GM21367 (cell line): Measurements from ENCODE around the gene ZNF474.
"Not testable (repeated sequence)": the region's sequence is repeated elsewhere in the genome, so short reads cannot be mapped to it uniquely, and the experiment has no call there.

Source experiments
- ATAC-seq: cut with Tn5 transposase; IDR thresholded peaks from one replicate; pipeline ENCODE4 v1.9.1; 2021; ENCODE audit not compliant: unreplicated experiment

The ZNF474 gene

DNA sequence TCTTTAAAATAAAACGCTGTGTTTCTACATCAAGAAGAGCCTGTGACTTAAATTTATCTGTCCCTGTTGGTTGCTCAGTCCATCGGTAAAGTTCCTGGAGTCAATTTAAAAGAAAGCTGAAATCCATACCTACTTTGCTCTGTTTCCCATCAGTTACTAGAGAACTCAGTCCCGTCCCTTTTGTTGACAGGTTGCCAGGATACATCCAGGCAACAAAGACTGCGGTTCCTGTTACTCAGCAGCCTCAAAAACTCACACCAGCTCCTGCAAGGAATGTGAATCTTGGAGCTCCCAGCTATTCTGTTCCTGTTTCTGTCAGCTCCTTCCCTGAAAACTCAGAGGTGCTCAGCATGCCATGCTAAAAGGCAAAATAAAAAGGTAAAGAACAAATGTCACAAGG lies at the start of gene ZNF474:
Gene ZNF474, plus strand, starts transcription at position 241 of the 400 bp plus-strand sequence. CDS start 22,445 bp downstream, outside the sequence.
- ATAC-seq = no peak

DNA sequence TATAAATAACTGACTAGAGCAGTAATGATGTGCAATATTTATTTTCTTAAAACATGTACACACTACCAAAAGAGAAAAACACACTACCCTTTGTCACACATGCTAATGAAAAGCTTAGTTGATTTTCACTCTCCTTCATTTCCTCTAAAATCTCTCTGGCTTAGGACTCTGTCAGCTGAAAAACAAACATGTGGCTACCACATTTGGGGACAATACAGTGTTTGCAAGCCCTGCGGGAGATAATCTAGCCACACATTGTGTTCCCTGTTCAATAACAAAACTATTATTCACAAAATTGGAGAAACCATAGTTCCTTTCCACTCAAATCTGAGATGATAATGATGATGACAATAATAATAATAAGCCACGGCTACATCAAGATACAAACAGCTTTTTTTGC lies 47.8 kb upstream of the ZNF474 start:
- ATAC-seq = no peak

GRCh38 chr5:122083535-122083934 lies 45.8 kb upstream of the ZNF474 start:
- no peak for ATAC-seq

DNA sequence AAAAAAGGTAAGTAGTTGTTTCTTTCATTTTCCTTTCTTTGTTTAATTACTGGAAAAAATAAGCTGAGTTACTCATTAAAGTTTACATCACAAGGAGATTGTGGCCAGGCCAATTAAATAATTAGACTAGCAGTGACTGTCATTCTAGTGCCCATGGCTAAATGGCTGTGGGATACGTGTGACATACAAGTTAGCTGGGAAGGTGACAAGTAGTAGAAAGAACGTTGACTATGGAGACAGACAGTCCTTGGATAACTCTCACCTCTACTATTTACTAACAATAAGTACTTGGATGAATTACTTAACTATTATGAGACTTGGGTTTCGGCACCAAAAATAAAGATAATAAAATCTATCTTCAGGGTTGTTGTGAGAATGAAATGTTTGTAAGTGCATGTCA lies 44.3 kb upstream of the ZNF474 start:
- ATAC-seq = no peak

- no peak for ATAC-seq
These were observed 40.0 kb upstream of the ZNF474 start for GRCh38 chr5:122089096-122090013.

DNA sequence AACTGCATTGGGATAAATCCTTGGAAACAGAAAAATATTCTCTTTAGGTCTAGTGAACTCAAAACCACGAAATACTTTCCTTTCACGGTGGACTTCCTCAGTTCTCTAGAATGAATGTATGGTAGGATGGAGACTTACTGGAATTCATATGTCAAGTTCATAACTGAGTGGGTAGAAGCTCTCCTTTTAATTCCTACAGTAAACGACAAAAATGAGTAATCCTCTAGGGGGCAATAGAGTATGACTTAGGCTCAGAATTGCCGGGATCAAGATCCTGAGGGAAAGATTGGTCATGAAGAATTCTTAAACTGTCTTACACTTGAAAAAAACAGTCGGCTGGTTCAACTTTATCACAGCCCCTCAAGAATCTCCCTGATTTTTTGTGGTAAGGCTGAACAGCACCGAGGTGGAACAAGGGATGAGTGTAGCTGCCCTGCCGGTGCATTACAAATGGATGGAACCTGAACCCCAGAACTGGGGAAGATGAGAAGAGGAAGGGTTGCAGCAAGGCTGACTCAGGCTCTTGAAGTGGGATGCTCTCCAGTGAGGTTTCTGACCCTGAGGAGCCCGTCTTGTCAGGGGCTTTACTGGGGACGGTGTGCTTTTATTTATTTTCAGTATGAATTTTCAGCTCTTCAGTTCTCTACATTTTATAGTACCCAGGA lies 37.3 kb upstream of the ZNF474 start:
- ATAC-seq = no peak

DNA sequence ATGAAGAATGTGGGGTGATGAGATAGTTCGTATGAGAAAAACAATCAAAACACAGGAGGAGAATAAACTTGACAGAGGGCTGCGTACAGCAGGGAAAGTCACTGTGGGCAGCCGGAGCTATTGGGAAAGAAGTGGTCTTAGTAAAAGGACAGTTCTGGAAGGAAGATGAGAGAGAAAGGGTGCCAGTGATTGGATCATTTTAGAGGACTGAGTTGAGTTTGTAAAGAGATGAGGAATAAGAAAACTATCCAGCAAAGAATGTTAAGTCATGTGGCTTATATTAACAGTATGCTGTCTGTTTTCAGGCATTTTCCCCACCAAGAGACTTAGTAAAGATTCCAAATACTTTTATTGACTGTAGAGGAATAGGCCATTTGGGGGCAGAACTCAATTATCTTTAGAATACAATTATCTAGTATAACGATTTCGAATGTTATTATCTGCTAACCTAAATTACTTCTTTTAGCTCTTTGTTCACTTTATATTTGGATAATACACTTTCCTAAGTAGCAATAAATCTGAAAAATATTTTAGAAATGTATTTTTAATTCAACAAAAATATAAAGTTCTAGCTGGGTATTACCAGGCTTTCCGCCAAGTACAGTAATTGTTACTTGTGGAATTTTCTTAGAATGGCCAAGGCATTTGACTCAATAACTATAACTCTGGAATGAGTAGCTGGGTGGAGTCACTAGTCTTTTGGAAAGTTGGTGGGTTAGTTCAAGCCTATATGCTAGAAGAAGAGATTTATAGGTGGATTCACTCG lies 35.7 kb upstream of the ZNF474 start:
- no peak for ATAC-seq

DNA sequence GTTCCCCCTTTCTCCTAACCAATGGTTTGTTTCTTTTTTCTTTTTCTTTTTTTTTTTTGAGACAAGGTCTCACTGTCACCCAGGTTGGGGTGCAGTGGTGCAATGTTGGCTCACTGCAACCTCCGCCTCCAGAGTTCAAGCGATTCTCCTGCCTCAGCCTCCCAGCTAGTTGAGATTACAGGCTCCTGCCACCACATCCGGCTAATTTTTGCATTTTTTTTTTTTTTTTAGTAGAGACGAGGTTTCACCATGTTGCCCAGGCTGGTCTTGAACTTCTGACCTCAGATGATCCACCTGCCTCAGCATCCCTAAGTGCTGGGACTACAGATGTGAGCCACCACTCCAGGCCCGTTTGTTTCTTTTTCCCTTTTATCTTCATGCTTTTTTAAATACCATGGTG lies 35.1 kb upstream of the ZNF474 start:
- ATAC-seq = not testable (repeated sequence)

GRCh38 chr5:122095158-122095557 lies 34.2 kb upstream of the ZNF474 start:
- no peak for ATAC-seq

DNA sequence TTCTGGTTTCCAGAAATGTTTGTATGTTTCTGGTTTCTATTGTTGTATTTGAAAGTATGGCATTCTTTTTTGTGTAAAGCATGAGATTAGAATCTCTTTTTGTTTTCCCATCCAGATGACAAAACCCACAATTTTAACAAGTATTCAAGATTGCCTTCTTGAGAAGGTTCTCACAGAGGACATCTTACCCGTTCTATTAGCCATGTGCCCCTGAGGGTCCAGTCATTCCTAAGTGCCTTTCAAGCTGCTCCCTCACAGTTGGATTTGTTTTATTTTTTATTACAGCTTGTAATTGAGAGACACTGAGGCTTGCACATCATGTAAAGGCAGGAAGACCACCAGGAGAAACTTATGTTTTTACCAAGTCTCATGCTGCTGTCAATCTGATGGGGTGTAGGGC lies 32.0 kb upstream of the ZNF474 start:
- ATAC-seq = no peak

DNA sequence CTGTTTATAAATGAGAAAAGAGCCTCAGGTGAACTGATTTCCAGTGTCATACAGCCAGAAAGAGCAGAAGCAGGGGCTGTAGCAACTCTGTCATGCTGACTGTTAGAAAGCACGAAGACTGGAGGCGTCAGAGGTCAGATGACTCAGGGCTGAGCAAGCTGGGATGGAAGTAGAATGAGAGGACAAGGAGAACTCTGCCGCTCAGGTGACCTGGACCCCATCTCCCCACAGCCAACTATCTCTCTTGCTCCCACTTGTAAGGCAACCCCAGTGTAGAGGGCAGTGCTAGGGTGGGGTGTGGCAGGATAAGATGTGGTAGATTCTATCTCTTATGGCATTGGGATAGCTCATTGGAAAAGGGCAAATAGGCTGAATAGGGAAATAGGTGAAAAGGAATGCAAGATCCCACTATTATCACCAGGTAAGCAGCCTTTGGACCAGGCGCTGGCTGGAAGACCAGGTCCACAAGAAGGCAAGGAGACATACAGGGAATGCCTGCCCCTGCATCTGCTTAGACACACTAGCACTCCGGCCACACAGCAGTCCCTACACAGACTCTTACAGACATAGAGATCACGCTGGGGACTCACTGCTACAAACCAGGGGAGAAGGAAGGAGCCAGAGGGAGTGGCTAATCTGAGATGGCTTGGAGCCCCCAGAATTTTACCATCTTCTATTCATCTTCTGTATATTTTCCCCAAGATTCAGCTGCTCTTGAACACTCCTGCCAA lies 30.1 kb upstream of the ZNF474 start:
- no peak for ATAC-seq

DNA sequence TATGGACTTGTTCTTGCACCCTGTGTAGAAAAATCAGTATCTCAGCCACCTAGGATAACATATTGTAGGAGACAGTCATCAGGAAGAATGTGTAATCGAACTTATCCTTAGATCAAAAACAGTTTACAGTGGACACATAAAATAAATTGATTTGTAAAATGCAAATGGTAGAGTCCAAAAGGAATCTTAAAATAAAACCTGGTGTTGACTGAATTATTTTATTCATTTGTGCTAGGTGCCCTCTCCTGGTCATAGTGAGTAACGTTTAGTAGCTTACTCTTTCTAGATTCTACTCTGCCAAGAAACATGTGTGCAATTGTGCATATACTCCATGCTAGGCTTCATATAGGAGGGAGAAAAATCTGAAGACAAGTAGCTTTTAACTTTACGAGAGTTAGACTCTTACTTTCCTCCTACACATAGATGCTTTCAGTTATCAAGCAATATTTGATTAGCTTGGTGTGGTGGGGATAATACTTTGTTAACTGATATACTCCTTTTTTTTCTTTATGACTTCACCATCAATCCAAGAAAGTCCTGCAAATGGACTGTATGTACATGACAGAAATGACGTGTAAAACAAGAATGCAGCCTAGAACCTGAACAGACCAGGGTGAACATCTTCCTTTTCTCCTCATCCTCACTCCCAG lies 27.6 kb upstream of the ZNF474 start:
- peak; percentile 85 for ATAC-seq

GRCh38 chr5:122102825-122103224 lies 26.5 kb upstream of the ZNF474 start:
- ATAC-seq = no peak

DNA sequence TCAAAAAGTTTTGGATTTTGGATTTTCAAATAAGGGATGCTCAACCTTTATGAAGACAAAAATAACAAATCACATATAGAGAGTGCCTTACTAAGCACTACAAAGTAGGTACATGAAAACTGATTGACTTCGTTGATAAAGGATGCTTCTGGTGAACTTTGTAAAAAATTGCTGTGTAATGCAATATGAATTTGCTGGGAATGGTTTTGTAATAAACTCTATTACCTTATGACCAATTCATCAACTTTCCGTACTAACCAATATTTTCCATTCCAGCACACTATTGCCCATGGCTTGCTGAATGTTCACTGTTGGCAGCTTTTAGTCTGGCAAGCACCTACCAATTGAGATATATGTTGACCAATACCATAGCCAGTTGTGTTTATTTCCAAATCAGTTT lies 23.4 kb upstream of the ZNF474 start:
- ATAC-seq = no peak

- ATAC-seq = no peak
These were observed 22.3 kb upstream of the ZNF474 start for GRCh38 chr5:122107016-122107415.

GRCh38 chr5:122110987-122111386 lies 18.4 kb upstream of the ZNF474 start:
- no peak for ATAC-seq

DNA sequence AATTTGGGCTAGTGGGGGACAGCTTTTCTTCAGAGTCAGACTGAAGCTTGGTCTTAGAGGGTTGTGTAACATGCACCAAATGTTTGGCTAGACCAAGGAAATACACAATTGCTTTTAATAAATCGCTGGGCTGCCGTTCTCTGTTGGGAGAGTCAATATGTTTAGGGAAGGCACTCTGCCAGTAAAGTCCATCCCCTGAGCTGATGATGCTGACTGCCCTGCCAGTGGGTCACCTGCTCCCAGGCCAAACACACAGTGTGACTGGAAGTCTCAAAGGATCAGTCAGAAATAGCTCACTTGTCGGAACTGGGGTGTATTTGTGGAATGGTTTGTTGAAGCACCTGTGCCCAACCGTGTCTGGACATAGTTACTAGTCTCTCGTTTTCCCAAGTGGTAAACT lies 17.9 kb upstream of the ZNF474 start:
- no peak for ATAC-seq

GRCh38 chr5:122112063-122112462 lies 17.3 kb upstream of the ZNF474 start:
- ATAC-seq = no peak

- ATAC-seq = no peak
These were observed 16.4 kb upstream of the ZNF474 start for GRCh38 chr5:122112733-122113558.

GRCh38 chr5:122114501-122114900 lies 14.8 kb upstream of the ZNF474 start:
- ATAC-seq = no peak
